ENCODE data around the gene GOLGA8R. TPM values are rescaled to one million over a fixed set of nuclear protein-coding genes. Genes with fewer than 3 reads are reported as not detected.
A peak's percentile ranks its signal among the peaks of the same experiment; 100 is the strongest.
"Not testable (repeated sequence)": the region's sequence is repeated elsewhere in the genome, so short reads cannot be mapped to it uniquely, and the experiment has no call there.

GOLGA8R gene
- 1.3 and 1.5 TPM in 2 replicates for total RNA-seq

GRCh38 chr15:30414160-30414559, at the start of gene GOLGA8R:
Gene GOLGA8R, minus strand, starts transcription at chr15:30414260. Its CDS starts 98 bp downstream, at chr15:30414162.
- H3K36me3 Mint-ChIP-seq (ENCODE audit: low read depth); H3K27ac Mint-ChIP-seq; intact Hi-C loops (cut with micrococcal nuclease); H3K4me3 Mint-ChIP-seq; H3K9me3 Mint-ChIP-seq; H3K4me1 Mint-ChIP-seq; H3K27me3 Mint-ChIP-seq; DNase-seq: not testable (repeated sequence)

DNA sequence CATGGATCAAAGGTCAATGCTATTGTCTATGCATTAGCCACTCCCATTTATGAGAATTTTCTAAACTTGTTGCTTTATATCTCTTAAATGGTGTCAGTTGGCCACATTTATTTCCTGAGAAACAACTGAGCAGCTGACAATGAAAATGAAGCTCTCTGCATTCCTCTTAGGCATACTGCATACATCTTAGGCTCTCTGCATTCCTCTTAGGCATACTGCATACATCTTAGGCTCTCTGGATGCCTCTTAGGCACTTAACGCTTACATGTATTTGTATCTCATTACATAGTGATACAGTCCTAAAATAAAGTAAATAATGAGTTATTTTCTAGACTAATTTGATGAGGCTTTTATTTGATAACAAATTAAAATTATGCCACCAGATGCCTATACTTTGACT, 49.8 kb upstream of the GOLGA8R start:
- H3K4me3 Mint-ChIP-seq; H3K9me3 Mint-ChIP-seq; H3K27ac Mint-ChIP-seq; H3K36me3 Mint-ChIP-seq (ENCODE audit: low read depth); H3K4me1 Mint-ChIP-seq; intact Hi-C loops (cut with micrococcal nuclease); H3K27me3 Mint-ChIP-seq; DNase-seq: not testable (repeated sequence)

GRCh38 chr15:30462176-30462575, 48.1 kb upstream of the GOLGA8R start:
- H3K27me3 Mint-ChIP-seq; intact Hi-C loops (cut with micrococcal nuclease); H3K27ac Mint-ChIP-seq; H3K36me3 Mint-ChIP-seq (ENCODE audit: low read depth); H3K9me3 Mint-ChIP-seq; H3K4me1 Mint-ChIP-seq; H3K4me3 Mint-ChIP-seq; DNase-seq: not testable (repeated sequence)

GRCh38 chr15:30452702-30453101, 38.6 kb upstream of the GOLGA8R start:
- H3K4me1 Mint-ChIP-seq; intact Hi-C loops (cut with micrococcal nuclease); H3K27ac Mint-ChIP-seq: not testable (repeated sequence)

GRCh38 chr15:30438348-30438747, 24.3 kb upstream of the GOLGA8R start:
- DNase-seq; intact Hi-C loops (cut with micrococcal nuclease): not testable (repeated sequence)

More at GRCh38 chr15:30452702-30453101, 38.6 kb upstream of the GOLGA8R start:
- DNase-seq; H3K4me3 Mint-ChIP-seq; H3K36me3 Mint-ChIP-seq (ENCODE audit: low read depth); H3K9me3 Mint-ChIP-seq; H3K27me3 Mint-ChIP-seq: not testable (repeated sequence)

DNA sequence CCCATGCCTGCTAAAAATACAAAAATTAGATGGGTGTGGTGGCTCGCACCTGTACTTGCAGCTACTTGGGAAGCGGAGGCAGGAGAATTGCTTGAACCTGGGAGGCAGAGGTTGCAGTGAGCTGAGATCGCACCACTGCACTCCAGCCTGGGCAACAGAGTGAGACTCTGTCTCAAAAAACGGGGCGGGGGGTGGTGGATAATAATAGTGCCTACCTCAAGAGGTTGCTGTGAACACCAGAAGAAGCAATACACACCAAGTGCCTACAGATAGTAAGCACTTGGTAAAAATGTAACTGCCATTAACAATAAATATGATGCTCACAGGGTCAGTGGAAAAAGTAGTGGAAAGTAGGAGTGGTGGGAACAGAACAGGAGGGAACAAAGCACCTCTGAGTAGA, 21.8 kb upstream of the GOLGA8R start:
- H3K9me3 Mint-ChIP-seq; intact Hi-C loops (cut with micrococcal nuclease): not testable (repeated sequence)

More at GRCh38 chr15:30438348-30438747, 24.3 kb upstream of the GOLGA8R start:
- H3K4me1 Mint-ChIP-seq; H3K9me3 Mint-ChIP-seq; H3K27ac Mint-ChIP-seq; H3K4me3 Mint-ChIP-seq; H3K36me3 Mint-ChIP-seq (ENCODE audit: low read depth); H3K27me3 Mint-ChIP-seq: not testable (repeated sequence)

DNA sequence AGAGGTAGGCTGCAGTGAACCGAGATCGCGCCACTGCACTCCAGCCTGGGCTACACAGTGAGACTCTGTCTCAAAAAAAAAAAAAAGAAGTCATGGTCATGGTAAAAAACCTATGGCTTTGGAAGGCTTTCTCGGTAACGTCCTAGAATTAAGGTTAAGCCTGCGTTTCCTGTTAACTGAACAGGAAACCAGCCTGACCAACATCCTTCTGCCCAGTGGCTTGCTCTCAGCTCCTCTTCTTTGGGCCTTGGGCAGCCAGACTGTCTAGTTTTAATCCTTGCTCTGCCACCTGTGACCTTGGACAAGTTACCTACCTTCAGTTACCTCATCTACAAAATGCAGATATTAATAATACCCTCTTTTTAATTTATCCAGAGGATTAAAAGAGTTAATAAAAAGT, 6.7 kb upstream of the GOLGA8R start:
- H3K27me3 Mint-ChIP-seq; intact Hi-C loops (cut with micrococcal nuclease); H3K9me3 Mint-ChIP-seq; H3K36me3 Mint-ChIP-seq (ENCODE audit: low read depth); H3K4me1 Mint-ChIP-seq; H3K4me3 Mint-ChIP-seq; DNase-seq; H3K27ac Mint-ChIP-seq: not testable (repeated sequence)

More for the DNA sequence above, 21.8 kb upstream of the GOLGA8R start:
- H3K4me3 Mint-ChIP-seq; H3K27me3 Mint-ChIP-seq; H3K36me3 Mint-ChIP-seq (ENCODE audit: low read depth); H3K27ac Mint-ChIP-seq; DNase-seq; H3K4me1 Mint-ChIP-seq: not testable (repeated sequence)

- H3K4me3 Mint-ChIP-seq; H3K4me1 Mint-ChIP-seq; H3K27me3 Mint-ChIP-seq; intact Hi-C loops (cut with micrococcal nuclease); H3K36me3 Mint-ChIP-seq (ENCODE audit: low read depth); H3K9me3 Mint-ChIP-seq; H3K27ac Mint-ChIP-seq: not testable (repeated sequence)
- DNase-seq: peak; percentile 53
These were observed 6.4 kb downstream of the GOLGA8R start for GRCh38 chr15:30407636-30408035.

GRCh38 chr15:30398988-30399387, 15.1 kb downstream of the GOLGA8R start:
- H3K27ac Mint-ChIP-seq; intact Hi-C loops (cut with micrococcal nuclease); H3K9me3 Mint-ChIP-seq; H3K27me3 Mint-ChIP-seq; H3K4me3 Mint-ChIP-seq; H3K4me1 Mint-ChIP-seq; H3K36me3 Mint-ChIP-seq (ENCODE audit: low read depth): not testable (repeated sequence)
- peak; percentile 88 for DNase-seq

DNA sequence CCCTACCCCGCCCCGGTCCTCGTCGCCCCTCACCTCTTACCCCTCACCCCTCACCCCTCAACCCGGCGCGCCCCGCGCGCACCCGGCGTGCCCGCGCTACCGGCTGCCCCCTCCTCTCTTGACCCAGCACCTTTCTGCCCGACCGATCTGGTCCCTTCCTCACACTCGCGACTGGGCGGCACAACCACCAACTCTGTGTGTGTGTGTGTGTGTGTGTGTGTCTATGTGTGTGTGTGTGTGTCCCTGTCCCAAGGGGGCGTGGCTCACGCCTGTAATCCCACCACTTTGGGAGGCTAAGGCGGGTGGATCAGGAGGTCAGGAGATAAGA, 20.4 kb downstream of the GOLGA8R start:
- intact Hi-C loops (cut with micrococcal nuclease); H3K4me1 Mint-ChIP-seq: not testable (repeated sequence)
- peak; percentile 1 for DNase-seq

DNA sequence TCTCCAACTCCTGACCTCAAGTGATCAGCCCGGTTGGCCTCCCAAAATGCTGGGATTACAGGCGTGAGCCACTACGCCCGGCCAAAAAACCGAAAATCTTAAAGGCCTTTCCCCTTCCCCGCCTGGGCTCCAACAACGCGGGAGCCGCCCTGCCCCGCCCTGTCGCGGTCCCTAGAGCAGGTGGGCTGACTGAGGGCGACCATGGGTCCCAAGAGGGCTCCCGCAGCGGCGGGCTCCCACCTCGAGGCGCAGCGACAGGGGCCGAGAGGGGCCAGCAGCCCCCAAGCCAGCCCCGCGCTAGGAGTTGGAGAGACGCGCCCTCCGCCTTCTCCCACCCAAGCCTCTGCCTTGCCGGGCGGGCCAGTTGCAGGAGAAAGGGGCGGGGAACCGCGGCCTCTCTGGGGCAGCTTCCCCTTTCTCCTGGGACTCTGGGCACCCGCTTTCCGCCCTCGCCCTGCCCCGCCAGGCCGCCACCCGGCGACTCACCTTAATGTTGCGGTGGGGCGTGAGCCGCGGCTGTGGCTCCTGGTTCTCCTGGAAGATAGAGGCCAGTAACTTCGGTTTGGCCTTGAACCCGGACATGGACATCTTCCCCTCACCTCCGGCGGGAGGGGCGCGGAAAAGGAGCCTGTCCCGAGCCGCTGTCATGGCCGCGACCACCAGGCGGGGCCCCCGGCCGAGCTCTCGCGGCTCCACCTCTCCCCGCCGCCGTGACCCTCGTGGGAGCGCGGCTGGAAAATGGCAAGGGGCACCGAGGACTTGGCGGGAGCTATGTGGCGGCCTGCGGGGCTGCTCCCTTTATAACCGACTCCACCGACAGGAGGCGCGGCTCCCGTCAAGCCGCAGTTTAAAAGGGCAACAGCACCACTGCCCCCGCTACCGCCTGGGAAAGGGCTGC, 21.0 kb downstream of the GOLGA8R start, which contains the start of gene CHRFAM7A:
Gene CHRFAM7A, minus strand, starts transcription at position 775 of the 898 bp plus-strand sequence. CDS start 10,189 bp downstream, outside the sequence.
- H3K4me3 Mint-ChIP-seq; H3K9me3 Mint-ChIP-seq; H3K4me1 Mint-ChIP-seq; H3K27me3 Mint-ChIP-seq; H3K27ac Mint-ChIP-seq; intact Hi-C loops (cut with micrococcal nuclease); H3K36me3 Mint-ChIP-seq (ENCODE audit: low read depth): not testable (repeated sequence)
- DNase-seq: peak; percentile 29

More for the DNA sequence above, 20.4 kb downstream of the GOLGA8R start:
- not testable (repeated sequence) for H3K9me3 Mint-ChIP-seq; H3K27me3 Mint-ChIP-seq; H3K36me3 Mint-ChIP-seq (ENCODE audit: low read depth); H3K4me3 Mint-ChIP-seq; H3K27ac Mint-ChIP-seq

- H3K27me3 Mint-ChIP-seq; H3K9me3 Mint-ChIP-seq; intact Hi-C loops (cut with micrococcal nuclease); DNase-seq; H3K4me3 Mint-ChIP-seq; H3K4me1 Mint-ChIP-seq; H3K36me3 Mint-ChIP-seq (ENCODE audit: low read depth); H3K27ac Mint-ChIP-seq: not testable (repeated sequence)
These were observed 27.7 kb downstream of the GOLGA8R start for GRCh38 chr15:30386318-30386887.

GRCh38 chr15:30377082-30377413, 37.0 kb downstream of the GOLGA8R start:
- H3K27me3 Mint-ChIP-seq; H3K36me3 Mint-ChIP-seq (ENCODE audit: low read depth); H3K9me3 Mint-ChIP-seq; intact Hi-C loops (cut with micrococcal nuclease); H3K4me1 Mint-ChIP-seq; H3K4me3 Mint-ChIP-seq; DNase-seq; H3K27ac Mint-ChIP-seq: not testable (repeated sequence)

DNA sequence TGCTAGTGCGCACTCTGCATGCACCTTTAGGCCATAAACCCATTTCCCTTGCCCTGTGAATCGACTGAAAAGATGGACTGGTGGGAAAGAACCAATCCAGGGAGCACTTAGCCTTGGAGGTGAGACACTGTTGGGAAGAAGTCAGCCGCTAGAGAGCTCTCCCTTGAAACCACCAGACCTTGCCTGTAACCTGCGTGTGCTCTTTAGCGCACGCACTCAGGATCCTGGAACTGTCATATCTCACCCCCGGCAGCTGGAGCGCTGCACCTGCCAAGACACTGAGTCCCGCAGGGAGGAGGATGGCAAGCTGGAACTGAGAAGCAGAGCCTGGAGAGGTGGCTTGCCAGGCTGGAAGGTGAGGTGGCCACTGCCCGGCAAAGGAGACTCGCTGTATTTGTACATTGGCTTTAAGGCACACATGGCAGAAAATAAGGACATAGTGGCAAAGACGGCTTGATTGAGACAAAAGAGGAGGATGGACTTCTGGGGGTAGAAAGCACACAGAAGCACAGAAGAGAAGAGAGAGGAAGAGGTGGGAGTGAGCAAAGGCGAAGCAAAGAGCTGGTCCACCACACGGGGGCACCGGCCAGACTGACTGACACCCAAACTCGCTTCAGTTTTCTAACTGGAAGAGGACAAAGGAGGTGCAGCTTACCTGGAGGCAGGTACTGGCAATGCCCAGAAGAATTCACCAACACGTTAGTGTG, 37.5 kb downstream of the GOLGA8R start:
- intact Hi-C loops (cut with micrococcal nuclease); H3K4me3 Mint-ChIP-seq; H3K27me3 Mint-ChIP-seq; H3K27ac Mint-ChIP-seq; DNase-seq; H3K36me3 Mint-ChIP-seq (ENCODE audit: low read depth); H3K4me1 Mint-ChIP-seq; H3K9me3 Mint-ChIP-seq: not testable (repeated sequence)

Data from activated CD4-positive, alpha-beta T cell treated with anti-CD3 and anti-CD28 coated beads, Interleukin-2, amount 10 ng/mL, durations not matched to agents 24 days and 14 days (primary cell).